ENCODE measurements around the gene NUPR2.
A peak's percentile ranks its signal among the peaks of the same experiment; 100 is the strongest.
"Not testable (repeated sequence)": the region's sequence is repeated elsewhere in the genome, so short reads cannot be mapped to it uniquely, and the experiment has no call there.

Gene NUPR2, protein sequence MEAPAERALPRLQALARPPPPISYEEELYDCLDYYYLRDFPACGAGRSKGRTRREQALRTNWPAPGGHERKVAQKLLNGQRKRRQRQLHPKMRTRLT

DNA sequence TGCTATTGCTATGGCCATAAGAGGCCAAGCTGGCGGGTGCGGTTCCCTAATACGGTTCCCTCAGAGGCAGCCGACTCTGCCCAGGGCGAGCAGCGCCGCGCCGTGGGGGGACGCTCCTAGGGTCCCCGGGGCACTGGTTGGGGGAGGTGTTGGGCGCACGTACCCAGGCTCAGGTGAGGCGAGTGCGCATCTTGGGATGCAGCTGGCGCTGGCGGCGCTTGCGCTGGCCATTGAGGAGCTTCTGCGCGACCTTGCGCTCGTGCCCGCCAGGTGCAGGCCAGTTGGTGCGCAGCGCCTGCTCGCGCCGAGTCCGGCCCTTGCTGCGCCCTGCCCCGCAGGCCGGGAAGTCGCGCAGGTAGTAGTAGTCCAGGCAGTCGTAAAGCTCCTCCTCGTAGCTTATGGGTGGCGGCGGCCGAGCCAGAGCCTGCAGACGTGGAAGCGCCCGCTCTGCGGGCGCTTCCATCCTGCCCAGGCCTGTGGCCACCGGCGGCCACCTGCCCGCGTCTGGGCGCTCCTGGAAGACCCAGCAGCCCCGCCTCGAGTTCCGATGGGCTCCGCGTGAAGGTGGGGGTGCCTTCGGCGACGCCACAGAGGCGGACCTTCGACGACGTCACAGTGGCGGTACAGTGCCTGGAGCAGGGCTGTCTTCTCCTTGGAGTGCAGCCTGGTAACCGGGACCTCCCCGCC, at the start of gene NUPR2:
Gene NUPR2 (minus strand): TSS at position 566 of the 687 bp plus-strand sequence. CDS start 103 bp downstream, at position 463.
- DNase-seq = no peak

DNA sequence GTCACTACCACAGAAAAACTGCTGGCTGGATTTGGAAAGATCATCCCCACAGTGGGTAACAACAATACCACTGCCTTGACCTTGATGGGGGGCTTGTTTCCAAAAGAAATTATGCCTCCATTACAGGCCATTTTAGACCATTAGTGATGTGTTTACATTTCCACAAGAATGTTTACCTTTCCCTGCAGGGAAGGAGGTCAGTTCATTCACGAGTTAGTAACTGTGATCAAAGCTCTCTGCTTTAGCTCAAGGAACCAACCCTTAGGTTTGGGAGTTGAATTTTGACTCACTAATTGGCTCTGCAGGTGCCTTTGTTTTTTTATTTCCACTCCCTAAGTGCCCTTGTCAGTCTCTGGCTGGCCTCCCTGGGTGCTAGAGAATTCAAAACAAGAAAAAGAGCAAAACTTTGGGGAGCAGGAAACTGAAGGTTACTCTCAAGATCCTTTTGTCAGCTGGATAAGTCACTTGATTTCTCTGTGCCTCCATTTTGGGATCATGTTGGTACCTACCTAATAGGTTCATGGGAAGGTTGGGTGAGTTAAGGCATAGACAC, 41.1 kb upstream of the NUPR2 start:
- DNase-seq = no peak

DNA sequence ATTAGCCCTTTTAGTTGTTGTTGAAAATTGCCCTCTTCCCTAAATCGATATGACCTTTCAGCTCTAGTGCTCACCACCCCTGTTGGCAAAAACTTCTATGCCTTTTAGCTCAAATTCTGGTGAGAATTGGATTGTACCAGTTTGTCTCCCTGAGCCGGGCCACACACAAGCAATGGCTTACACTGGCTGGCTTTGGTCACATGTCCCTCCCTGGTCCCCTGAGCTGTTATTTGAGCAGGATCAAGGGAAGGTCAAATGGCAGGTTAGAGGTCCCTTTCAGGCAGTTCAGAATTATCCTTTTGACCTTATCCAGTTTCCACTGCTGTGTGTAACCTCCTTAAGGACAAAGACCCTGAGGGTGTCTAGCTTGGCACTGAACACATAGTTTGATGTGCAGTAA, 14.8 kb upstream of the NUPR2 start:
- not testable (repeated sequence) for DNase-seq

DNA sequence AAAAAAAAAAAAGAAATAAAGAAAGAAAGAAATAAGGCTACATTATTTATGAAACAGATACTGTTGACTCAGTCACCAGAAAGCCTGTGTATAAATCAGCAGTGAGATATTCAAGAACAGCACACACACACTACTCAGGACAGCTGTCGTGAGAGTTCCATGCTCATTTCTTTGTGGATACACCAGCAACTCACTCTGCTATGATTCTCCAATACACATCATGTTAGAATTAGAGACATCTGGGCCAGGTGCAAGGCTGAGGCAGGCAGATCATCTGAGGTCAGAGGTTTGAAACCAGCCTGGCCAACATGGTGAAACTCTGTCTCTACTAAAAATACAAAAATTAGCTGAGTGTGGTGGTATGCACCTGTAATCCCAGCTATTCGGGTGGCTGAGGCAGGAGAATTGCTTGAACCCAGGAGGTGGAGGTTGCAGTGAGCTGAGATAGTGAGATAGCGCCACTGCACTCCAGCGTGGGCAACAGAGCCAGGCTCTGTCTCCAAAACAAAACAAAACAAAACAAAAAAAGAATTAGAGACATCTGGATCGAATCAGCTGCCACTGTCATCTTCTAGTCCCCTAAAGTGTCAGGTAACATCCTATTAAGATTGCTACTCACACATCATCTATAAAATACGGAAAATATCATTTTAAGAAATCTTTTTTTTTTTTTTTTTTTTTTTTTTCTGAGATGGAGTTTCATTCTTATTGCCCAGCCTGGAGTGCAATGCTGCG, 11.2 kb upstream of the NUPR2 start:
- DNase-seq = no peak

DNA sequence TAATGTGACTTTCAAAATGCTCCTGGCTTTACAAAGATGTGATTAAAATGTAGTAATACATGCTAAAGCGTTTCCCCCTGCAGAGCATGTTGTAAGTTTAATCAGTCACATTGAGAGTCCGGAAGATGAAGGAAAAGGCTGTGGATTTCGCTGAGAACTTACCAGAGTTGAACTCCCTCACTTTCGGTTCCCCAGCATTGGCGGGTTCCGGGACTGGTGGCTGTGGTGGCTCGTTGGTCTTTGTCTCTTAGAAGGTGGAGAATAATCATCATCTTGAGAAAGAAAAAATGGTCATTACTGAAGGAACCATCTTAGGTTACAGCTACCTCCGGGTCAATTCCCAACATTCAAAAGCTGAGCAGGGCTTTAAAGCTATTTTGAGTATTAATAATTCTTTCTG, 9.6 kb upstream of the NUPR2 start:
- no peak for DNase-seq

DNA sequence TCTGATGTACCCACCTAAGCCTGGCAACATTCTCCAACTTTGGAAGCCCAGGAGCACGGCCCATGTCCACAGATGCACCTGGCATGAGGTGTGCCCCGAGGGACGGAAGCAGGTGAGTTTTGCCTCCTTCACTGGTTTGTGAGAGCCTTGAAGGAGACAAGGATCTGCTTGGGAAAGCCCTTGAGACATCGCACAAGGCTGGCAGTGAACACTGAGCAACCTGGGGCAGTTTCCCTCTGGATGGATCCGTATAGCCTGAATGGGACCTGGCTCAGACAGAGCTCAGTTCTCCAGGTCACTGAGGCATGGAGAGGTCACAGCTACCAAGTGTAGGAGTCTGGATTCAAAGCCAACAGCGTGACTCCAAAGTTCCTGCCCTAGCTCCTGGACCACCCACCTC, 8.8 kb upstream of the NUPR2 start:
- DNase-seq = no peak

DNA sequence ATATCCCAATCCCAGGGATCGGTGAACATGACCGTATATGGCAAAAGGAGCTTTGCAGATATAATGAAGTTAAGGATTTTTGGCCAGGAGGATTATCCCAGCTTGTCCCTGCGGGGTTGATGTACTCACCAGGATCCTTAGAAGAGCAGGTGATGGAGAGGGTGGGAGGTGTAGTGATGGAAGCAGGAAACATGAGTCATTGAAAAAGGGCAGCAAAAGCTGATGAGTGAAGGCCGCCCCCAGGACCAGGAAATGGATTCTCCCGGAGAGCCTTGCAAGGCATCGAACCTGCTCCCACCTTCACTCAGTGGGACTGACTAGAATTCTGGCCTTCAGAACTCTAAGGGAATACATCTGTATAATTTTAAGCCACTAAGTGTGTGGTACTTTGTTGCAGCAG, 5.2 kb upstream of the NUPR2 start:
- no peak for DNase-seq

DNA sequence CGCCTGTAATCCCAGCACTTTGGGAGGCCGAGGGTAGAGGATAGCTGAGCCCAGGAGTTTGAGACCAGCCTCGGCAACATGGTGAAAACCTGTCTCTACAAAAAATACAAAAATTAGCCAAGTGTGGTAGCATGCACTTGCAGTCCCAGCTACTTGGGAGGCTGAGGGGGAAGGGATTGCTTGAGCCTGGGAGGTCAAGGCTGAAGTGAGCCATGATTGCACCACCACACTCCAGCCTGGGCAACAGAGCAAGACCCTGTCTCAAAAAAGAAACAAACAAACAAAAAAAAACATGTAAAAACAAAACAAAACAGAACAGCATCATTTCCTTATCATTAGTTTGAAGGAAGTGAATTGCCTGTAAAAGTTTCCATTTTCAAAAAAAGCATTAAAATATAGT, 4.0 kb downstream of the NUPR2 start:
- DNase-seq = not testable (repeated sequence)

DNA sequence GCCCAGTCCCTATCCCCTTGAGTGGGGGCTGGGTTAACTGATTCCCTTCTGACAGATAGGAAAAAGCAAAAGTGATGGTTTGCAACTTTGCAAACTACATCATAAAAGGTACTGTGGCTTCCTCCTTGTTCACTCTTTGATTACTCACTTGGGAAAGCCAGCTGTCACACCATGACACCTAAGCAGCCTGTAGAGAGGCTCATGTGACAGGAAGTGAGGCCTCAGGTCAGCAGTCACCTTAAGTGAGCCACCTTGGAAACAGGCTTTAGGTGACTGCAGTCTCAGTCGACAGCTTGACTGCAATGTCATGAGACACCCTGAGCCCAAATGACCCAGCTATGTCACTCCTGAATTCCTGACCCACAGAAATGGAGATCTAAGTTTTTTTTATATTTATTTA, 5.6 kb downstream of the NUPR2 start:
- no peak for DNase-seq

DNA sequence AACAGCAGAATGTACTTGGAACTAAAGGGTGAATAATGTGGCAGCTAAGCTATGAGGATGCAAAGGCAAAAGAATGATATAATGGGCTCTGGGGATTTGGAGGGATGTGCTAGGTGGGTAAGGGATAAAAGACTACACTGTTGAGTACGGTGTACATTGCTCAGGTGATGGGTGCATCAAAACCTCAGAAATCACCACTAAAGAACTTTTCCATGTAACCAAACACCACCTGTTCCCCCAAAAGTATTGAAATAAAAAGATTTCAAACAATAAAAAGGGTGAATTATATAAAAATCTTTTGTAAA, 8.3 kb downstream of the NUPR2 start:
- DNase-seq = no peak

DNA sequence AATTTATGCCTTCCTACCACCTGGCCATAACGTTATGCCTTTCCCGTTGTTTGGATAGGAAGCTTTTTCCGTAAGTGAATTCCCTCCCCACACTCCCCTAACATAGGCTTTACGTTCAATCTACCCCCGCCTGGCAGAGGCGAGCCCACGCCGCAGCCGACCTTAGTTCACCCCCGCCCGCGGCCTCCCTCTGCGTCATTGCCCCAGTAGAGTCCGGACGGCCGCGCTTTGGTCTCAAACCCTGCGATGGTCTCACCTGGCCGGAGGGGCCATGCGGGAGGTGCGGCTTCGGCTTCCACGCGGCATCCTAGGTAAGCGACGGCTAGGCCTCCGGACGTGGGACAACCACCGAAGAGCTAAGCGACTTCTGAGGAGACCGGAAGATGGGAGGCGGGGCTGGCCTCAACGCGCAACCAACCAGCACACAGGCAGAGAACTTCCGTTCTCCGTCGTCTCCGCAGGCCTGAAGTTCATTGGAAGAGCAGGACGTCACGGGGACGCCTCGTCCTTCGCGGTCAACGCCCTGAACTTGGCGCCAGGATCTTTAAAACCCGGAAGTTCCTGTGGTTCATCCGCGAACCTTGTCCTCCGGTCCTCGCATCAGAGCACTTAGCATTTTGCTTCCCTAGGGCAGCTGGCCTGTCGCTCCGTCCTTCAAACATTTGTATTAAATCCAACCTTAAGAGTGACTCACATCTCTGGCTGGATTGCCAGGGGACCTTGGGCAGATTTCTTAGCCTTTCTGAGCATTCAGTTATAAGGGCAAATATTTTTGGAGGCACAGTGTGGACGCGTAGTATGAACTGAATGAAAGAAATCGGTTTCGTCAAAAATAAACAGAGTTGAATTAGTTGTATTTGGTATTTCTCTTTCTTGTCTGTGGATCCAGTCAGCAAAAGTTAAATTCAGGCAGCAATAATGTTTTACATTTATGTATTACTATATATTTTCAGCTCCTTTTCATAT, 9.8 kb downstream of the NUPR2 start, which contains the start of gene CHCHD2:
Gene CHCHD2 (minus strand): TSS at position 369 of the 966 bp plus-strand sequence. CDS start 63 bp downstream, at position 306.
- peak; percentile 85 to 96 for DNase-seq

DNA sequence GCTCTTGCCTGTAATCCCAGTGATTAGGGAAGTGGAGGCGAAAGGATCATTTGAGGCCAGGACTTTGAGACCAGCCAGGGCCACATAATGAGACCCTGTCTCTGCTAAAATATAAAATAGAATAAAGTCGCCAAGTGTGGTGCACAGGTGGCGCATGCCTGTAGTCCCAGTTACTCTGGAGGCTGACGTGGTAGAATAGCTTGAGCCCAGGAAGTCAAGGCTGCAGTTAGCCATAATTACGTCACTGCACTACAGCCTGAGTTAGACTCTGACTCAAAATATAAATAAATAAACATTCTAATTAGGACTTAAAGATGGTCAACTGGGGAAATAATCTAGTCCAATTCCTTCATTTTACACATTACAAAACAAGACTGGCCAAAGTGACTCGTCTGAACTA, 10.7 kb downstream of the NUPR2 start:
- DNase-seq = peak in 1 of 2 experiments; percentile 21

DNA sequence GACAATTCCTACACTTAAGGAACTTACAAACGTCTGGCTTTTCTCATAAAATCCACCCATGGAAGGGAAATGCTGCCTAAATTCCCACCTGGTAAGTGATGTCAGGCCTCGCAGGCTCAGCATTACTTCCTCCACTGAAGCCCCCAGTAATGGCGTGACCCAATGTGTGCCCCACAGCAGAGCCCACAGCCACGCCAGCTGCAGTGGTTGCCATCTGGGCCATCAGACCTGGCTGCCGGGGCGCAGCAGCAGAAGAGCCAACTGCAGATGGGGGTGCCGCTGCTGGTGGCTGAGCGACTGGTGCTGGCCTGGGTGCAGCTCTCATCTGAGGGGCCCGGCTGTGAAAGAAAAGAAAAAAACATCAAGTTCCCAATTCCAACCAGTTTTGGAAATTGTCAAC, 12.1 kb downstream of the NUPR2 start:
- not testable (repeated sequence) for DNase-seq

DNA sequence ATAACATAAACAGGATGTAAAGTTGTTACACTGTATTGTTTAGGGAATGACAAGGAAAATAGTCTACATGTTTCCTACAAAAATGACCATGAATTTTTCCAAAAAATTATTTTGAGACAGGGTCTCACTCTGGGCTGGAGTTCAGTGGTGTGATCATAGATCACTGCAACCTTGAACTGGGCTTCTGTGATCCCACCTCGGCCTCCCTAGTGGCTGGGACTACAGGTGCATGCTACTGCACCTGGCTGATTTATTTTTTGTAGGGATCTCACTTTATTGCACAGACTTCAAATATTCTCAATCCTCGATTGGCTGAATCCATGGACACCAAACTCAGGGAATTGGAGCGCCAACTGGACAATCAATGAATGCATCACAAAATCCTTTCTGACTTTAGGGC, 16.6 kb downstream of the NUPR2 start:
- DNase-seq = no peak

DNA sequence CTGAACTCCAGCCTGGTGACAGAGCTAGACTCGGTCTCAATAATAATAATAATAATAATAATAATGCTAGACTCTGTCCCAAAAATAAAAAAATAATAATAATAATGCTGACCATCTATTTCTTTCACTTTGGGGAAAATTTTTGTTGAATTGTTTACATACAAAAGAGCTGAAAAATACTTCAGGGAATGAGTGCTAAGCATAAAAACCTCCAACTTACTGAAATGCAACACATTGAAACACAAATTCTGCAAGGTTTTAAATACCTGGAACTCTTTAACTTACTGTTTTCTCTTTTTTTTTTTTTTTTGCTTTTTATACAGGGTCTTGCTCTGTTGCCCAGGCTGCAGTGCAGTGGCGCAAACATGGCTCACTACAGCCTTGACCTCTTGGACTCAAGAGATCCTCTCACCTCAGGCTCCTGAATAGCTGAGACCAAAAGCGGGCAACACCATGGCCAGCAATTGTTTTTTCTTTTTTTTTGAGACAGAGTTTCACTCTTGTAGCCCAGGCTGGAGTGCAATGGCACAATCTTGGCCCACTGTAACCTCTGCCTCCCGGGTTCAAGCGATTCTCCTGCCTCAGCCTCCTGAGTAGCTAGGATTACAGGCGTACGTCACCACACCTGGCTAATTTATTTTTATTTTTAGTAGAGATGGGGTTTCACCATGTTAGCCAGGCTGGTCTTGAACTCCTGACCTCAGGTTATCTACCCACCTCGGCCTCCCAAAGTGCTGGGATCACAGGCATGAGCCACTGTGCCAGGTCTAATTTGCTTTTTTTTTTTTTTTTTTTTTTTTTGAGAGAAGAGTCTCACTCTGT, 17.8 kb downstream of the NUPR2 start:
- DNase-seq = not testable (repeated sequence)

DNA sequence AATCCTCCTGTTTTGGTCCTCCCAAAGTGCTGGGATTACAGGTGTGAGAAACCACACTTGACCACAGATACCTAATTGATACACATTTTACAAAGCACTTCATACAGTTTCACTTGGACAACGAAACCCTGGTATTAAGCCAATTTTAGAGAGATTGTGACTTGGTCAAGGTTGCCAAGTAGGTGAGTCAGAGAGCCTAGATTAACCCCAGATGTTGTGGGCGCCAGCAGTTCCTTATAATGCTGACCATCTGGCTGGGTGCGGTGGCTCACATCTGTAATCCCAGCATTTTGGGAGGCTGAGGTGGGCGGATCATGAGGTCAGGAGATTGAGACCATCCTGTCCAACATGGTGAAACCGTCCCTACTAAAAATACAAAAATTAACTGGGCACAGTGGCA, 18.5 kb downstream of the NUPR2 start:
- DNase-seq = no peak

DNA sequence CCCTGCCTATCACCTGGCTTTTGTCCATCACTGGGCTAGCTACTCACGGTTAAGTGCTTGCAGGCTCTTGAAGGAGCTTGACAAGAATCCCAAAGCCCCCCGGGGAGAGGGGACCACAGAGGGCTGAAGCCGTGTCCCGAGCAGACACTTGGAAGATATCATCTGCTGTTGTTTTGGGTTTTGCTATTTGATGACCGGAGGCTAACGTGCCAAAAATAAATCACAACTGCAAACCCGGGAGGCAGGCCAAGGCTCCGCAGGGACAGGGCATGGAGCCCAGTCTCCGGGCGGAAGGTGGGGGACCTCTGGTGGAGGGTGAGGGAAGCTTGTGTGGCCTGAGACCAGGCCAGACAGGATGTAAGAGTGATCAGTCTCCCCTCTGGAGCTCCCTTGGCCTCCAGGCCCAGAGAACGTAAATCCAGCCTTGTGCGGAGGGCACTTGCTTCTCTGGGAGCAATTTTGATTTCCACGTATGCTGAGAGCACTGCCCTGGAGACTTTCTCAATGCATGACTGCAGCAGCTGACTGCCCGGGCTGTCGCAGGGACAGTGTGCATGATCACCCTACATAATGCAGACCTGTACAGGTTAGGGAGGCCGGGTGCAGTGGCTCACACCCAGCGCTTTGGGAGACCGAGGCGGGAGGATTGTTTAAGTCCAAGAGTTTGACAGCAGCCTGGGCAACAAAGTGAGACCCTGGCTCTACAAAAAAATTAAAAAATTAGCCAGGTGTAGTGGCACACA, 23.3 kb downstream of the NUPR2 start, which contains the start of gene PHKG1:
Gene PHKG1 (minus strand): TSS at position 164 of the 743 bp plus-strand sequence. CDS start 4,011 bp downstream, outside the sequence.
- no peak for DNase-seq

DNA sequence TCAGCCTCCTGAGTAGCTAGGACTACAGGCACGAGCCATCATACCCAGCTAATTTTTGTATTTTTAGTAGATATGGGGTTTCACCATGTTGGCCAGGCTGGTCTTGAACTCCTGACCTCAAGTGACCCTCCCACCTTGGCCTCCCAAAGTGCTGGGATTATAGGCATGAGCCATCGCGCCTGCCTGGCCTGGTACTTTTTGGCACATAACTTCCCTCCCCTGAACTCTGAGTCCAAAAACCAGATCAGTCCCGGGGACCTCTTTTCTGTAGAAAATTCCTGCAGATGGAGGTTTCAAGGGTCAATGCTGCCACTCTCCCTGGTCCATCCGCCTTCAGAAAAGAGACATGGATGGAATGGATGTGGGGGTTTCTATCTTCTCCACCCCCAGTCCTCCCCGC, 23.8 kb downstream of the NUPR2 start:
- not testable (repeated sequence) for DNase-seq

DNA sequence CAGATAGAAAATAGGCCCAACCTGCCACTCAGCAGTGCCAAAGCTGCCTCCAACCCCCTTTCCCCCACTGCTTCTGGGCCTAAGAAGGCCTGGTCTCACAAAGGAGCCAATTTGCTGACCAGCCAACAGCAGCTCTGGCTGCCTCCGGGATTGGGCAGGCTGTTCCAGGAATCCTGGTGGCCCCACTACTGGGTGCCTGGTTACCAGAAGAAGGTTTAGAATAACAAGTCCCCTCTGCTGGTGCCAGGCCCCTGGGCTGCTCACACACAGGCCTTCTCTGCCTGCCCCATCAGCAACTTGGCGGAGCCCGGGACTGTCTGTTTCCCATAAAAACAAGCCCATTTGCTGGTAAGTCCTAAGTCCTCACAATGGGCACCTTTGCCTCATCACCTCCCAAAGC, 24.6 kb downstream of the NUPR2 start:
- DNase-seq = no peak

DNA sequence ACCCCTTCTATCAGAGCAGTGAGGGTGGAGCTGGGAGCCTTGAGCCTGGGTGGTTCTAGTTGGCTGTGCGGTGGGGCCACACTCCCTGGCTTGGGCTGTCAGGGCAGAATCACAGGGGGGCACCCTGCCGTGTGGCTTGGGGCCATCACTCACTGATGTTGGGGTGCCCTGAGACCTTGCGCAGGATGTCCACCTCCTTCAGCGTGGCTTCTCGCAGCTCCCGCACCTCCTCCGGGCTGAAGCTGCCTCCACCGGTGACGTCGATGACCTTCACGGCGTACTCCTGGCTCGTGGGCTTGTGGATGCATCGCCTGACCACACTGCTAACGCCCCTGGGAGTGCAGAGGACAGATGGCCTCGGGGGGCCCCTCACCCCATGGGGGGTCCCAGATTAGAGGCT, 28.8 kb downstream of the NUPR2 start:
- no peak for DNase-seq

DNA sequence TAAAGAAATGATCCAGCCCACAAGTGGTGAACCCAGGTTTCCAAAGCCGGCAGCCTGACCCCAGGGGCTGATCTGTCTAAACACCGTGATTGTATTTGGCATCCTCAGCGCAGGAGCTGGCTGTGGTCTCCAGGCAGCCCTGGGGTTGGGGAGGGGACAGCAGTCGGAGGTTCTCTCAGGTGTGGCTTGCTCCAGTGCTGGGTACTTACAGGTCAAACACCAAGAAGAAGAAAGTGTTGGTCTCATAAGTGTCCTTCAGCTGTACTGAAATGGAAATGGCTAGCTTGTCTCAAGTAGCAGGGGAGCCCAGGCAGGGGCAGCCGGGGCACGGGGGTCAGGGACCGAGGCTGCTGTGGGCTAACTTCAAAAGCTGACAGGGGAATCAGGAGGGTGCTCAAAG, 29.5 kb downstream of the NUPR2 start:
- DNase-seq = no peak
